K562 (cell line): ENCODE data around the gene DDAH2. TPM values are rescaled to one million over a fixed set of nuclear protein-coding genes. Genes with fewer than 3 reads are reported as not detected.
A peak's percentile ranks its signal among the peaks of the same experiment; 100 is the strongest.

ENCODE experiments used
- CHCHD3 ChIP-seq: fragments of 250-450 bp; sonication (Bioruptor Pico); IDR thresholded peaks from 2 replicates; pipeline ENCODE4 v2.1.2; 2022; ENCODE audit warnings: mild to moderate bottlenecking
- E2F3 ChIP-seq: fragments of 250-450 bp; sonication (Bioruptor Pico); IDR thresholded peaks from 2 replicates; pipeline ENCODE4 v1.4.0; 2020; ENCODE audit warnings: mild to moderate bottlenecking
- ERF ChIP-seq: fragments of 450-650 bp; formaldehyde crosslinking; IDR thresholded peaks from 2 replicates; pipeline ENCODE4 v1.4.0; 2020; ENCODE audit warnings: mild to moderate bottlenecking, mixed read lengths
- LCOR ChIP-seq: sonication (generic); formaldehyde crosslinking; IDR thresholded peaks from 2 replicates; pipeline ENCODE4 v1.8.0; 2022; ENCODE audit warnings: mild to moderate bottlenecking, missing genetic modification reagents
- MCM5 ChIP-seq: fragments of 450-650 bp; IDR thresholded peaks from 2 replicates; pipeline ENCODE4 v1.6.1; 2016; ENCODE audit warnings: low read depth
- SMARCA5 ChIP-seq: fragments of 450-650 bp; IDR thresholded peaks from 2 replicates; pipeline ENCODE4 v1.6.1; 2016
- TSC22D4 ChIP-seq: fragments of 450-650 bp; IDR thresholded peaks from 2 replicates; pipeline ENCODE4 v1.6.1; 2016; ENCODE audit warnings: missing genetic modification characterization, missing biosample characterization, control low read depth
- ZBTB17 ChIP-seq: fragments of 450-650 bp; formaldehyde crosslinking; IDR thresholded peaks from 2 replicates; pipeline ENCODE4 v1.4.0; 2020; ENCODE audit warnings: mild to moderate bottlenecking
- ZNF124 ChIP-seq: sonication (generic); formaldehyde crosslinking; IDR thresholded peaks from 2 replicates; pipeline ENCODE4 v1.8.1; 2022; ENCODE audit warnings: missing genetic modification reagents
- ZNF134 ChIP-seq: fragments of 250-450 bp; sonication (Bioruptor Pico); conservative IDR thresholded peaks from 2 replicates; pipeline ENCODE4 v1.4.0; 2020
- ZNF324 ChIP-seq: fragments of 250-450 bp; sonication (Bioruptor Pico); IDR thresholded peaks from 2 replicates; pipeline ENCODE4 v1.4.0; 2020; ENCODE audit warnings: mild to moderate bottlenecking
- polyA plus RNA-seq, 8 experiments: library from polyadenylated mRNA; depleted of rRNA in 4 of 8; stranded (reverse) in 5 of 8; unstranded in 3 of 8; fragments of >200 nt; fragmentation: Nextera tagmentation in 2 of 8; fragmentation: Illumina TruSeq in 1 of 8; extraction: Ambion mirVana in 2 of 8; extraction: Trizol in 1 of 8; gene quantifications; 2 replicates each; pipeline versions ENCODE4 v1.2.1 to v1.2.3, GENCODE V29; 2011 to 2014; ENCODE audit warnings: inconsistent platforms in 1 of 8, missing spikeins in 1 of 8
- total RNA-seq, 7 experiments: library from RNA; depleted of rRNA in 6 of 7; stranded (reverse); fragments of >200 nt in 6 of 7; fragmentation: Illumina TruSeq in 2 of 7; extraction: Trizol in 2 of 7; gene quantifications; 2 replicates each; pipeline versions ENCODE4 v1.2.1 to v1.2.3, GENCODE V29; 2011 to 2021; ENCODE audit warnings: low replicate concordance in 1 of 7
- TF ChIP-seq, protein P1 (sequence below): fragments of 250-450 bp; sonication (Bioruptor Pico); IDR thresholded peaks from 2 replicates; pipeline ENCODE4 v1.5.0; 2022; ENCODE audit warnings: mild to moderate bottlenecking
- TF ChIP-seq, protein P2 (sequence below): fragments of 450-650 bp; formaldehyde crosslinking; conservative IDR thresholded peaks from 2 replicates; pipeline ENCODE4 v1.4.0; 2022; ENCODE audit warnings: mild to moderate bottlenecking, missing genetic modification characterization
- TF ChIP-seq, protein P3 (sequence below): sonication (generic); formaldehyde crosslinking; IDR thresholded peaks from 2 replicates; pipeline ENCODE4 v1.8.0; 2023; ENCODE audit warnings: missing genetic modification reagents, mild to moderate bottlenecking, borderline replicate concordance

The DDAH2 gene
- total and polyA plus RNA-seq, 9 of the 15 experiments (the other 6 are each of a cell fraction or from before 2014, with no cell fraction given): 1.8 to 45.4 (median 21.4) TPM

DNA sequence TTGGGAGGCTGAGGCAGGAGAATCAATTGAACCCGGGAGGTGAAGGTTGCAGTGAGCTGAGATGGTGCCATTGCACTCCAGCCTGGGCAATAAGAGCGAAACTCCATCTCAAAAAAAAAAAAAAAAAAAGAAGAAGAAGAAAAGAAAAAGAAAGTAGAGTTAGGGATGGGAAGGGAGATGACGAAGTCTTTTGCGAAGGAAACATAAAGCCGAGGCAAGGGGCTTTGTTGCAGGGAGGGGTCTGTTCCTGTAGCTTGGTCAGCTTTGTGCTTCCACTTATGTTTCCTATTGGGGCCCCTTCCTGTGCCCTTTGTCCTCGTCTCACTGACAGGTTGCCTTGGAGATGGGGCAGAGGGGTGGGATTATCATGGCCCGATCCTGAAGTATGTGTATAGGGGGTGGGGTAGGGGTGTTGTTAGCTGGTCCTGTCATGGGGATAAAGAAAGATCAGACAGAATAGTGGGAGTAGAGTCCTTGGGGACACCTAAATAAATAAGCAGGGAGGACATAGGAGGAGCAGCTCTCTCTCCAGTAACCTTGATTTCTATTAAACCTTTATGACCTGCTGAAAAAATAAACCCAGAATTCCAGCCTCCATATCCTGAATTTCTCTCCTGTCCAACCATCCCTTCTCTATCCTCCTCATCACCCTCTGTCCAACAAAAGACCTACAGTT lies 8.4 kb upstream of the DDAH2 start (continued):
- TF ChIP-seq ZBTB17 (CRISPR knock-in tag) (0 out of 2 replicates have a peak, but pooled peaks have one; percentile 24), ERF (CRISPR knock-in tag) (0 out of 2 replicates have a peak, but pooled peaks have one; percentile 50), ZNF134 (CRISPR knock-in tag) (no peak), ZNF324 (CRISPR knock-in tag) (no peak), MCM5 (no peak), SMARCA5 (peak; percentile 64; the same call in 1 of the 2 replicates), CHCHD3 (CRISPR knock-in tag) (0 out of 2 replicates have a peak, but pooled peaks have one; percentile 70), E2F3 (CRISPR knock-in tag) (peak; percentile 54; the same call in 1 of the 2 replicates), LCOR (no peak), ZNF124 (CRISPR knock-in tag) (no peak), TSC22D4 (0 out of 2 replicates have a peak, but pooled peaks have one; percentile 64)
- TF ChIP-seq, protein P1, sequence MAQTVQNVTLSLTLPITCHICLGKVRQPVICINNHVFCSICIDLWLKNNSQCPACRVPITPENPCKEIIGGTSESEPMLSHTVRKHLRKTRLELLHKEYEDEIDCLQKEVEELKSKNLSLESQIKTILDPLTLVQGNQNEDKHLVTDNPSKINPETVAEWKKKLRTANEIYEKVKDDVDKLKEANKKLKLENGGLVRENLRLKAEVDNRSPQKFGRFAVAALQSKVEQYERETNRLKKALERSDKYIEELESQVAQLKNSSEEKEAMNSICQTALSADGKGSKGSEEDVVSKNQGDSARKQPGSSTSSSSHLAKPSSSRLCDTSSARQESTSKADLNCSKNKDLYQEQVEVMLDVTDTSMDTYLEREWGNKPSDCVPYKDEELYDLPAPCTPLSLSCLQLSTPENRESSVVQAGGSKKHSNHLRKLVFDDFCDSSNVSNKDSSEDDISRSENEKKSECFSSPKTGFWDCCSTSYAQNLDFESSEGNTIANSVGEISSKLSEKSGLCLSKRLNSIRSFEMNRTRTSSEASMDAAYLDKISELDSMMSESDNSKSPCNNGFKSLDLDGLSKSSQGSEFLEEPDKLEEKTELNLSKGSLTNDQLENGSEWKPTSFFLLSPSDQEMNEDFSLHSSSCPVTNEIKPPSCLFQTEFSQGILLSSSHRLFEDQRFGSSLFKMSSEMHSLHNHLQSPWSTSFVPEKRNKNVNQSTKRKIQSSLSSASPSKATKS: peak; percentile 45; the same call in 1 of the 2 replicates
- TF ChIP-seq, protein P2, sequence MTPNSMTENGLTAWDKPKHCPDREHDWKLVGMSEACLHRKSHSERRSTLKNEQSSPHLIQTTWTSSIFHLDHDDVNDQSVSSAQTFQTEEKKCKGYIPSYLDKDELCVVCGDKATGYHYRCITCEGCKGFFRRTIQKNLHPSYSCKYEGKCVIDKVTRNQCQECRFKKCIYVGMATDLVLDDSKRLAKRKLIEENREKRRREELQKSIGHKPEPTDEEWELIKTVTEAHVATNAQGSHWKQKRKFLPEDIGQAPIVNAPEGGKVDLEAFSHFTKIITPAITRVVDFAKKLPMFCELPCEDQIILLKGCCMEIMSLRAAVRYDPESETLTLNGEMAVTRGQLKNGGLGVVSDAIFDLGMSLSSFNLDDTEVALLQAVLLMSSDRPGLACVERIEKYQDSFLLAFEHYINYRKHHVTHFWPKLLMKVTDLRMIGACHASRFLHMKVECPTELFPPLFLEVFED (CRISPR knock-in tag): peak; percentile 43; the same call in 1 of the 2 replicates
- TF ChIP-seq, protein P3, sequence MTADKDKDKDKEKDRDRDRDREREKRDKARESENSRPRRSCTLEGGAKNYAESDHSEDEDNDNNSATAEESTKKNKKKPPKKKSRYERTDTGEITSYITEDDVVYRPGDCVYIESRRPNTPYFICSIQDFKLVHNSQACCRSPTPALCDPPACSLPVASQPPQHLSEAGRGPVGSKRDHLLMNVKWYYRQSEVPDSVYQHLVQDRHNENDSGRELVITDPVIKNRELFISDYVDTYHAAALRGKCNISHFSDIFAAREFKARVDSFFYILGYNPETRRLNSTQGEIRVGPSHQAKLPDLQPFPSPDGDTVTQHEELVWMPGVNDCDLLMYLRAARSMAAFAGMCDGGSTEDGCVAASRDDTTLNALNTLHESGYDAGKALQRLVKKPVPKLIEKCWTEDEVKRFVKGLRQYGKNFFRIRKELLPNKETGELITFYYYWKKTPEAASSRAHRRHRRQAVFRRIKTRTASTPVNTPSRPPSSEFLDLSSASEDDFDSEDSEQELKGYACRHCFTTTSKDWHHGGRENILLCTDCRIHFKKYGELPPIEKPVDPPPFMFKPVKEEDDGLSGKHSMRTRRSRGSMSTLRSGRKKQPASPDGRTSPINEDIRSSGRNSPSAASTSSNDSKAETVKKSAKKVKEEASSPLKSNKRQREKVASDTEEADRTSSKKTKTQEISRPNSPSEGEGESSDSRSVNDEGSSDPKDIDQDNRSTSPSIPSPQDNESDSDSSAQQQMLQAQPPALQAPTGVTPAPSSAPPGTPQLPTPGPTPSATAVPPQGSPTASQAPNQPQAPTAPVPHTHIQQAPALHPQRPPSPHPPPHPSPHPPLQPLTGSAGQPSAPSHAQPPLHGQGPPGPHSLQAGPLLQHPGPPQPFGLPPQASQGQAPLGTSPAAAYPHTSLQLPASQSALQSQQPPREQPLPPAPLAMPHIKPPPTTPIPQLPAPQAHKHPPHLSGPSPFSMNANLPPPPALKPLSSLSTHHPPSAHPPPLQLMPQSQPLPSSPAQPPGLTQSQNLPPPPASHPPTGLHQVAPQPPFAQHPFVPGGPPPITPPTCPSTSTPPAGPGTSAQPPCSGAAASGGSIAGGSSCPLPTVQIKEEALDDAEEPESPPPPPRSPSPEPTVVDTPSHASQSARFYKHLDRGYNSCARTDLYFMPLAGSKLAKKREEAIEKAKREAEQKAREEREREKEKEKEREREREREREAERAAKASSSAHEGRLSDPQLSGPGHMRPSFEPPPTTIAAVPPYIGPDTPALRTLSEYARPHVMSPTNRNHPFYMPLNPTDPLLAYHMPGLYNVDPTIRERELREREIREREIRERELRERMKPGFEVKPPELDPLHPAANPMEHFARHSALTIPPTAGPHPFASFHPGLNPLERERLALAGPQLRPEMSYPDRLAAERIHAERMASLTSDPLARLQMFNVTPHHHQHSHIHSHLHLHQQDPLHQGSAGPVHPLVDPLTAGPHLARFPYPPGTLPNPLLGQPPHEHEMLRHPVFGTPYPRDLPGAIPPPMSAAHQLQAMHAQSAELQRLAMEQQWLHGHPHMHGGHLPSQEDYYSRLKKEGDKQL (CRISPR knock-in tag): no peak
